ENCODE measurements around the gene EYS. TPM values are rescaled to one million over a fixed set of nuclear protein-coding genes. Genes with fewer than 3 reads are reported as not detected.
"Not testable (repeated sequence)": the region's sequence is repeated elsewhere in the genome, so short reads cannot be mapped to it uniquely, and the experiment has no call there.

The EYS gene
- total RNA-seq, 1 experiment from 2014 or later = not detected

- CTCF ChIA-PET = no interaction called here
- intact Hi-C loops (cut with micrococcal nuclease) = no loop called here
These were observed 206.0 kb downstream of the EYS start for GRCh38 chr6:65501045-65501444.

GRCh38 chr6:65483652-65484051 lies 223.4 kb downstream of the EYS start:
- ATAC-seq; H4K20me1 ChIP-seq (ENCODE audit: insufficient read depth); intact Hi-C loops (cut with micrococcal nuclease); CTCF ChIA-PET; H3K27me3 ChIP-seq (ENCODE audit: insufficient read depth, low read length); BruUV-seq (replicated peaks); POLR2A ChIA-PET; H2AFZ ChIP-seq (ENCODE audit: low read depth, low read length, poor library complexity, severe bottlenecking); H3K27ac ChIP-seq (ENCODE audit: low read depth, low read length); H3K4me2 ChIP-seq (ENCODE audit: low read length); H3K4me3 ChIP-seq (replicated peaks in 1 of 2; ENCODE audit: low read depth in 1 of 2, low read length in 2 of 2); H3K9ac ChIP-seq (ENCODE audit: low read length); DNase-seq (ENCODE audit: low read depth, low spot score); H3K79me2 ChIP-seq (ENCODE audit: insufficient read depth, low read length); H3K9me2 ChIP-seq (ENCODE audit: insufficient read depth); H3K4me1 ChIP-seq (ENCODE audit: control insufficient read depth in 1 of 2, insufficient read depth in 2 of 2, low read length in 2 of 2); H3K36me3 ChIP-seq (ENCODE audit: control insufficient read depth in 1 of 2, insufficient read depth in 2 of 2, low read length in 2 of 2); RAD21 ChIA-PET (ENCODE audit: low non-redundant PET in 1 of 2, low total read pairs in 2 of 2, uncharacterized antibody in 2 of 2, unreplicated experiment in 2 of 2): not testable (repeated sequence)
- H3K9me3 ChIP-seq (ENCODE audit: control insufficient read depth in 1 of 2, insufficient read depth in 1 of 2, low read depth in 1 of 2, low read length in 2 of 2) = peaks cover 6 to 11% of the 10 kb centered on the region in 2 experiments; a peak in 2 of 4 replicates

More at GRCh38 chr6:65501045-65501444, 206.0 kb downstream of the EYS start:
- POLR2A ChIA-PET = no interaction called here
- TF ChIP-seq EGR1 (IDR thresholded peaks at IDR 0.05; ENCODE audit: low read depth) = no peak
- TF ChIP-seq CTCF (IDR thresholded peaks at IDR 0.05 in 2 of 3, conservative IDR thresholded peaks at IDR 0.05 in 1 of 3; ENCODE audit: borderline replicate concordance in 1 of 3, insufficient read depth in 1 of 3, low read depth in 2 of 3, low read length in 2 of 3) = no peak
- TF ChIP-seq ATF3 (IDR thresholded peaks at IDR 0.05) = no peak
- no peak for TF ChIP-seq CEBPB (IDR thresholded peaks at IDR 0.05; ENCODE audit: low read depth)
- no peak for TF ChIP-seq ZBTB33 (IDR thresholded peaks at IDR 0.05; ENCODE audit: extremely low read depth, insufficient replicate concordance, low read length)
- no peak for TF ChIP-seq YY1 (IDR thresholded peaks at IDR 0.05; ENCODE audit: extremely low read depth, insufficient replicate concordance, low read depth, low read length)
- TF ChIP-seq ELF1 (IDR thresholded peaks at IDR 0.05; ENCODE audit: borderline replicate concordance, low read depth) = no peak
- TF ChIP-seq SRF (IDR thresholded peaks at IDR 0.05; ENCODE audit: low read depth) = no peak
- TF ChIP-seq SIN3A (IDR thresholded peaks at IDR 0.05; ENCODE audit: low read depth) = no peak
- TF ChIP-seq RAD21 (IDR thresholded peaks at IDR 0.05; ENCODE audit: low read depth) = no peak
- TF ChIP-seq MAX (IDR thresholded peaks at IDR 0.05) = no peak
- no peak for TF ChIP-seq POLR2A (IDR thresholded peaks at IDR 0.05; ENCODE audit: borderline replicate concordance, extremely low read depth, insufficient read depth, insufficient read length)
- TF ChIP-seq FOSL1 (IDR thresholded peaks at IDR 0.05; ENCODE audit: low read depth) = no peak
- H3K27ac ChIP-seq (ENCODE audit: low read depth, low read length) = no peak overlapping the region
- RAD21 ChIA-PET (ENCODE audit: low non-redundant PET in 1 of 2, low total read pairs in 2 of 2, uncharacterized antibody in 2 of 2, unreplicated experiment in 2 of 2) = no interaction called here
- ATAC-seq (no peak), DNase-seq (ENCODE audit: low read depth, low spot score) (no peak)
- H3K36me3 ChIP-seq (ENCODE audit: control insufficient read depth in 1 of 2, insufficient read depth in 2 of 2, low read length in 2 of 2) = no peaks in the 10 kb centered on the region
- H3K4me3 ChIP-seq (replicated peaks in 1 of 2; ENCODE audit: low read depth in 1 of 2, low read length in 2 of 2) = no peak overlapping the region
- H3K79me2 ChIP-seq (ENCODE audit: insufficient read depth, low read length) = no peaks in the 10 kb centered on the region
- BruUV-seq (replicated peaks) = no TSS peak
- H3K27me3 ChIP-seq (ENCODE audit: insufficient read depth, low read length) = no peaks in the 10 kb centered on the region
- no peaks in the 10 kb centered on the region for H4K20me1 ChIP-seq (ENCODE audit: insufficient read depth)
- no peak overlapping the region for H3K4me2 ChIP-seq (ENCODE audit: low read length)
- H3K9me2 ChIP-seq (ENCODE audit: insufficient read depth) = no peaks in the 10 kb centered on the region
- H3K9ac ChIP-seq (ENCODE audit: low read length) = no peak overlapping the region
- H2AFZ ChIP-seq (ENCODE audit: low read depth, low read length, poor library complexity, severe bottlenecking) = no peak overlapping the region
- peaks cover 12 to 23% of the 10 kb centered on the region in 2 experiments; a peak in 3 of 4 replicates for H3K9me3 ChIP-seq (ENCODE audit: control insufficient read depth in 1 of 2, insufficient read depth in 1 of 2, low read depth in 1 of 2, low read length in 2 of 2)
- no peaks in the 10 kb centered on the region for H3K4me1 ChIP-seq (ENCODE audit: control insufficient read depth in 1 of 2, insufficient read depth in 2 of 2, low read length in 2 of 2)
